Panc1 (cell line): ENCODE data around the gene VPS11. TPM values are rescaled to one million over a fixed set of nuclear protein-coding genes. Genes with fewer than 3 reads are reported as not detected.

ENCODE experiments used
- ATAC-seq: fragments of 200-7000 bp; cut with Tn5 transposase; 2 replicates; pipeline ENCODE4 v1.9.1; 2020; ENCODE audit warnings: mild to moderate bottlenecking, moderate library complexity
- BruUV-seq: library from RNA; stranded (reverse); fragments of 400-500 nt; replicated peaks from 2 replicates; lab custom pipeline; 2021; lab: Mats Ljungman, UMichigan
- CTCF ChIA-PET: fragments of 300-600 bp; sonication (Branson Sonifier 250); formaldehyde crosslinking; loops from one replicate; lab custom pipeline; 2022; ENCODE audit warnings: antibody characterized with exemption; lab: Charles Lee
- POLR2A ChIA-PET: fragments of 300-600 bp; sonication (Branson Sonifier 250); formaldehyde crosslinking; loops from one replicate; lab custom pipeline; 2022; ENCODE audit warnings: antibody characterized with exemption; lab: Charles Lee
- DNase-seq: peaks from one replicate; pipeline ENCODE4 v3.0.0-alpha.2; 2010; ENCODE audit warnings: low read depth, low spot score
- H3K27ac ChIP-seq: 2 replicates; pipeline ENCODE4 v1.5.1; 2011; ENCODE audit warnings: mild to moderate bottlenecking, low read length, inconsistent platforms
- H3K27me3 ChIP-seq: fragments of 200-500 bp; sonication (Bioruptor generic); 2 replicates; pipeline ENCODE4 v1.6.0; 2014; ENCODE audit warnings: low read length, inconsistent platforms; ENCODE audit not compliant: control insufficient read depth, insufficient read depth
- H3K36me3 ChIP-seq: fragments of 200-500 bp; sonication (Bioruptor generic); 2 replicates; pipeline ENCODE4 v1.5.1; 2014; ENCODE audit warnings: inconsistent platforms, mild to moderate bottlenecking, low read length, moderate library complexity; ENCODE audit not compliant: control insufficient read depth, insufficient read depth
- H3K4me1 ChIP-seq: 2 replicates; pipeline ENCODE4 v1.5.1; 2011; ENCODE audit warnings: inconsistent platforms, mild to moderate bottlenecking, low read length, moderate library complexity; ENCODE audit not compliant: control insufficient read depth, insufficient read depth
- H3K4me3 ChIP-seq, 2 experiments: 2 replicates each; pipeline ENCODE4 v1.5.1; 2011 to 2012; ENCODE audit warnings: low read depth in 2 of 2, low read length in 2 of 2, mild to moderate bottlenecking in 2 of 2, inconsistent platforms in 1 of 2, moderate library complexity in 1 of 2
- H3K9me3 ChIP-seq: fragments of 200-500 bp; sonication (Bioruptor generic); 2 replicates; pipeline ENCODE4 v1.5.1; 2014; ENCODE audit warnings: low read depth, mild to moderate bottlenecking, inconsistent platforms, low read length, moderate library complexity; ENCODE audit not compliant: control insufficient read depth, insufficient read depth
- CTCF ChIP-seq: fragments of 450-650 bp; IDR thresholded peaks from 2 replicates; pipeline ENCODE4 v1.5.1; 2017; ENCODE audit warnings: mild to moderate bottlenecking
- POLR2AphosphoS5 ChIP-seq: IDR thresholded peaks from 2 replicates; pipeline ENCODE4 v1.6.1; 2012; ENCODE audit warnings: mild to moderate bottlenecking, low read depth, low read length, moderate library complexity
- REST ChIP-seq, 2 experiments: IDR thresholded peaks; 2 replicates each; pipeline ENCODE4 v1.6.1; 2011 to 2012; ENCODE audit warnings: low read depth in 2 of 2, control low read depth in 1 of 2, low read length in 1 of 2, mild to moderate bottlenecking in 1 of 2, moderate library complexity in 1 of 2; ENCODE audit not compliant: insufficient read depth in 1 of 2
- SIN3A ChIP-seq: IDR thresholded peaks from 2 replicates; pipeline ENCODE4 v1.6.1; 2012; ENCODE audit warnings: low read depth, mild to moderate bottlenecking, low read length, moderate library complexity, borderline replicate concordance; ENCODE audit not compliant: insufficient read depth
- TCF7L2 ChIP-seq: IDR thresholded peaks from 2 replicates; pipeline ENCODE4 v1.6.1; 2011; ENCODE audit warnings: mild to moderate bottlenecking, low read depth, low read length, inconsistent platforms
- in situ Hi-C: cut with HindIII; loops from 2 replicates; pipeline ENCODE4 v1.10.0; 2016; ENCODE audit warnings: low sequenced_read_pairs, low pct_unique_long_range_greater_than_20kb
- intact Hi-C: fragments of 100-400 bp; cut with micrococcal nuclease; formaldehyde crosslinking; loops from one replicate; pipeline ENCODE4 v1.10.0; 2022; ENCODE audit not compliant: unreplicated experiment
- total RNA-seq: library from RNA; stranded (reverse); gene quantifications from one replicate; pipeline ENCODE4 v1.2.1, GENCODE V29; 2021; ENCODE audit not compliant: unreplicated experiment

VPS11 gene
- total RNA-seq, 1 experiment from 2014 or later = 28.2 TPM

GRCh38 chr11:119048644-119049043 is 19.0 kb upstream of the VPS11 start:
- ChIA-PET CTCF (no interaction called here), POLR2A (no interaction called here)
- no TSS peak for BruUV-seq
- in situ Hi-C loops (no loop called here), intact Hi-C loops (no loop called here)
- no peak for ATAC-seq
- no peaks in the 10 kb centered on the region for H3K27me3 ChIP-seq
- no peaks in the 10 kb centered on the region for H3K9me3 ChIP-seq
- DNase-seq = no peak
- peaks cover 11% of the 10 kb centered on the region; the same call in 1 of the 2 replicates for H3K36me3 ChIP-seq
- H3K27ac ChIP-seq = no peak overlapping the region
- H3K4me1 ChIP-seq = no peaks in the 10 kb centered on the region
- H3K4me3 ChIP-seq = no peak overlapping the region
- no peak for TF ChIP-seq TCF7L2
- no peak for TF ChIP-seq SIN3A
- TF ChIP-seq REST (IDR thresholded peaks at IDR 0.05; ENCODE audit: insufficient read depth in 1 of 2, low read depth in 2 of 2, low read length in 1 of 2) = no peak
- no peak for TF ChIP-seq POLR2AphosphoS5
- no peak for TF ChIP-seq CTCF

GRCh38 chr11:119049081-119049480 is 18.5 kb upstream of the VPS11 start:
- TF ChIP-seq SIN3A = no peak
- H3K4me1 ChIP-seq = no peaks in the 10 kb centered on the region
- BruUV-seq = no TSS peak
- in situ Hi-C loops (no loop called here), intact Hi-C loops (no loop called here)
- H3K9me3 ChIP-seq = no peaks in the 10 kb centered on the region
- no peak overlapping the region for H3K27ac ChIP-seq
- H3K4me3 ChIP-seq = no peak overlapping the region
- ChIA-PET CTCF (no interaction called here), POLR2A (no interaction called here)
- H3K36me3 ChIP-seq = peaks cover 14% of the 10 kb centered on the region; the same call in 1 of the 2 replicates
- H3K27me3 ChIP-seq = no peaks in the 10 kb centered on the region
- no peak for DNase-seq
- no peak for ATAC-seq

GRCh38 chr11:119051440-119052162 is 16.0 kb upstream of the VPS11 start:
- Histone ChIP-seq H3K27me3 (no peaks in the 10 kb centered on the region), H3K9me3 (no peaks in the 10 kb centered on the region), H3K4me1 (0 out of 2 replicates have a peak, but pooled peaks cover 4% of the 10 kb centered on the region), H3K36me3 (peaks cover 19% of the 10 kb centered on the region; the same call in 1 of the 2 replicates), H3K27ac (no peak overlapping the region), H3K4me3 (no peak overlapping the region)
- CTCF ChIA-PET = interaction anchor here (0.5 to 0.6 kb wide), 2 partner anchors 155 to 1868 kb away, joined by 4 to 5 read pairs; partner anchors contain the start of gene CBL
- TF ChIP-seq TCF7L2 (no peak), SIN3A (no peak), CTCF (no peak), REST (IDR thresholded peaks at IDR 0.05; ENCODE audit: insufficient read depth in 1 of 2, low read depth in 2 of 2, low read length in 1 of 2) (no peak), POLR2AphosphoS5 (no peak)
- DNase-seq (no peak), ATAC-seq (no peak)
- in situ Hi-C loops = no loop called here
- TSS peak; percentile 42 for BruUV-seq
- intact Hi-C loops = no loop called here
- POLR2A ChIA-PET = no interaction called here
